Measurements from ENCODE around the gene SLC6A12.

Gene SLC6A12

GRCh38 chr12:163406-163986 lies 50.5 kb downstream of the SLC6A12 start:
- ATAC-seq (ENCODE audit: low read depth): no peak
- no peak for TF ChIP-seq CTCF (IDR thresholded peaks at IDR 0.05; ENCODE audit: poor library complexity, severe bottlenecking)

GRCh38 chr12:162467-163307 lies 51.3 kb downstream of the SLC6A12 start:
- ATAC-seq (ENCODE audit: low read depth) (peak; percentile 25; the same call in 2 of the 3 replicates), DNase-seq (ENCODE audit: low spot score) (no peak)
- no peaks in the 10 kb centered on the region for H3K4me1 ChIP-seq (ENCODE audit: insufficient read depth, poor library complexity, severe bottlenecking)
- H3K36me3 ChIP-seq (ENCODE audit: low read depth): no peaks in the 10 kb centered on the region
- H3K27ac ChIP-seq (ENCODE audit: poor library complexity, severe bottlenecking): no peak overlapping the region
- no peaks in the 10 kb centered on the region for H3K27me3 ChIP-seq (ENCODE audit: insufficient read depth, poor library complexity, severe bottlenecking)
- H3K9me3 ChIP-seq (ENCODE audit: severe bottlenecking): no peaks in the 10 kb centered on the region
- TF ChIP-seq CTCF (IDR thresholded peaks at IDR 0.05; ENCODE audit: poor library complexity, severe bottlenecking): no peak
- no peak overlapping the region for H3K4me3 ChIP-seq (ENCODE audit: severe bottlenecking)

More at GRCh38 chr12:163406-163986, 50.5 kb downstream of the SLC6A12 start:
- Histone ChIP-seq H3K4me3 (ENCODE audit: severe bottlenecking) (no peak overlapping the region), H3K4me1 (ENCODE audit: insufficient read depth, poor library complexity, severe bottlenecking) (no peaks in the 10 kb centered on the region), H3K27ac (ENCODE audit: poor library complexity, severe bottlenecking) (no peak overlapping the region), H3K27me3 (ENCODE audit: insufficient read depth, poor library complexity, severe bottlenecking) (no peaks in the 10 kb centered on the region), H3K36me3 (ENCODE audit: low read depth) (no peaks in the 10 kb centered on the region), H3K9me3 (ENCODE audit: severe bottlenecking) (no peaks in the 10 kb centered on the region)
- no peak for DNase-seq (ENCODE audit: low spot score)

GRCh38 chr12:161823-162222 lies 52.1 kb downstream of the SLC6A12 start:
- Histone ChIP-seq H3K9me3 (ENCODE audit: severe bottlenecking) (no peaks in the 10 kb centered on the region), H3K4me3 (ENCODE audit: severe bottlenecking) (no peak overlapping the region), H3K36me3 (ENCODE audit: low read depth) (no peaks in the 10 kb centered on the region), H3K4me1 (ENCODE audit: insufficient read depth, poor library complexity, severe bottlenecking) (no peaks in the 10 kb centered on the region), H3K27ac (ENCODE audit: poor library complexity, severe bottlenecking) (no peak overlapping the region), H3K27me3 (ENCODE audit: insufficient read depth, poor library complexity, severe bottlenecking) (no peaks in the 10 kb centered on the region)
- no peak for TF ChIP-seq CTCF (IDR thresholded peaks at IDR 0.05; ENCODE audit: poor library complexity, severe bottlenecking)
- ATAC-seq (ENCODE audit: low read depth): no peak
- DNase-seq (ENCODE audit: low spot score): no peak

- H3K9me3 ChIP-seq (ENCODE audit: severe bottlenecking): no peaks in the 10 kb centered on the region
- DNase-seq (ENCODE audit: low spot score) (no peak), ATAC-seq (ENCODE audit: low read depth) (no peak)
- no peak overlapping the region for H3K27ac ChIP-seq (ENCODE audit: poor library complexity, severe bottlenecking)
- no peaks in the 10 kb centered on the region for H3K36me3 ChIP-seq (ENCODE audit: low read depth)
- TF ChIP-seq CTCF (IDR thresholded peaks at IDR 0.05; ENCODE audit: poor library complexity, severe bottlenecking): no peak
- no peak overlapping the region for H3K4me3 ChIP-seq (ENCODE audit: severe bottlenecking)
- H3K4me1 ChIP-seq (ENCODE audit: insufficient read depth, poor library complexity, severe bottlenecking): no peaks in the 10 kb centered on the region
- H3K27me3 ChIP-seq (ENCODE audit: insufficient read depth, poor library complexity, severe bottlenecking): no peaks in the 10 kb centered on the region
Observed at GRCh38 chr12:160858-161257, 53.1 kb downstream of the SLC6A12 start.

Measured in RWPE2 (cell line).